GM19455 (cell line): ENCODE data around the gene KIAA0753.

ENCODE experiments used
- ATAC-seq: cut with Tn5 transposase; IDR thresholded peaks from one replicate; pipeline ENCODE4 v1.9.1; 2021; ENCODE audit not compliant: unreplicated experiment

KIAA0753 gene

GRCh38 chr17:6572972-6573370 is 67.5 kb downstream of the KIAA0753 start:
- ATAC-seq: no peak

DNA sequence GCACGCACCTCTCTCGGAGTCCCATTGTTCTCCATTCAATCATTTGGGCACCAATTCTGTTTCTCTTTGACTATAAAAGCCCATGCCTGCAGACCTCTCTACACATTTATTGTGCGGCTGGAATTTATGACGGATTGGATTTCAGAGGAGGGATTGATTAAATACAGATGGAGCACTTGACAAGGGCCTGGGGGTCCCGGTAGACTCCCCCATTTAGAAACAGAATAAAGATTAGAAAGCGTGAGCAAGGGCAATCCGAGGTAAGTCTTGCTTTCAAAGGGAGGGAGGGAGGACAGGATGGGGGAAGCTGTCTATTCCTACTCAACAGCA is 69.1 kb downstream of the KIAA0753 start:
- ATAC-seq: no peak

- no peak for ATAC-seq
Observed at GRCh38 chr17:6570731-6571451, 69.6 kb downstream of the KIAA0753 start.

- no peak for ATAC-seq
Observed at GRCh38 chr17:6569370-6570285, 70.9 kb downstream of the KIAA0753 start.

GRCh38 chr17:6568184-6568758 is 72.2 kb downstream of the KIAA0753 start:
- ATAC-seq: no peak

DNA sequence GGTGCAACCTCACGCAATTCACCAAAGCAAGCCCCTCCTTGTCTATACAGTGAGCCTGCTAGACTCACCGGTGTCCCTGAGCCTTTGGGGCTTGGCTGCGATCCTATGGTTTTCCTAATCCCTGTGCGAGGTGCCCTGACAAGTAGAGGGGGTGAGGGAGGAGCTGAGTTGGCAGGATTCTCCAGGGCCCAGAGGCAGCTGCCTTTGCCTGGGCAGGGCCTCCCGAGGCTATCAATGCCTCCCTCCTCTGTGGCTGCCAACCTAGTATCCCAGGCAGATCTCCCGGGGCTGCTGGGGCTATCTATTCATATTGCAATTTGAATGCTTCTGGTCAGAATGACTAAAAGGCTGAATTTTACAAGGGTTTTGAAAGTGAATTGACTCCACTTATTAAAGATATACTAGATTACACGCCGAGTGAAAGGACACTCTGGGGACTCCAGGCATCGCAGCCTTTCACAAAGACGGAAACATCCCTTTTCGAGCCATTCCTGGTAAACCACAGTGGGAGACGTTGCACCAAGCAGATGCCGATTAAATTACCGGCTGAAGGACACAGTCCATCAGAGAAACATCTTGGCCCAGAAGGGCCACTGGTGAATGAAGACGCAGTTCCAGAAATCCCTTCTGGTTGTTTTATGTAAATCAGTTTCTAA is 72.9 kb downstream of the KIAA0753 start:
- no peak for ATAC-seq

DNA sequence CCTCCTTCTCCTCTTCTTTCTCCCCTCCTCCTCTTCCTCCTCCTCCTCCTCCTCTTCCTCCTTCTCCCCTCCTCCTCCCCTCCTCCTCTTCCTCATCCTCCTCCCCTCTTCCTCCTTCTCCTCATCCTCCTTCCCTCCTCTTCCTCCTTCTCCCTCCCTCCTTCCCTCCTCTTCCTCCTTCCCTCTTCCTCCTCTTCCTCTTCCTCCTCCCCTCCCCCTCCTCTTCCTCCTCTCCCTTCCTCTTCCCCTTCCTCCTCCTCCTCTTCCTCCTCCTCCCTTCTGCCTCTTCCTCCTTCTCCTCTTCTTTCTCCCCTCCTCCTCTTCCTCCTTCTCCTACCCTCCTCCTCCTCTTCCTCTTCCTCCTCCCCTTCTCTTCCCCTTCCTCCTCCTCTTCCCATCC is 79.1 kb downstream of the KIAA0753 start:
- ATAC-seq: no peak

GRCh38 chr17:6560496-6560895 is 80.0 kb downstream of the KIAA0753 start:
- no peak for ATAC-seq

DNA sequence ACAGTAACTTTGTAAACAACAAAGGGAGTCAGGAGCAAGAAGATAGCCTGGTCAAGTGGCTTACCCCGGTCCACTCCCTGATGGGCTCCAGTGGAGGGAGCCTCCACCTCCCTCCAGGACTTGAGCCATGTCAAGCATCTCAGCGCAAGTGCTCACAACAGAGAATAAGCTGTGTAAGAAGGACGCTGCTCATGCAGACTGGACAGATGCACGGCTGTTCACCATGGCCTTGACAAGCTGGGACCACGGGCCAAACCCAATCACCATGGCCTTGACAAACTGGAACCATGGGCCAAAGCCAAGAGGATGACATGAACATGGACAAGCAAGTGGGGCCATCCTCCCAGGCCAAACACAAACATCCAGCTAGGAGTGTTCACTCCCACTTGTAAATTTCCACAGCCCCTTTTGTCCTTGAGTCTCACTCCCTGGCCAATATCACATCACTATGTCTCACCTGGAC is 80.7 kb downstream of the KIAA0753 start:
- ATAC-seq: no peak

GRCh38 chr17:6558932-6559752 is 81.4 kb downstream of the KIAA0753 start:
- ATAC-seq: no peak

GRCh38 chr17:6558276-6558675 is 82.2 kb downstream of the KIAA0753 start:
- no peak for ATAC-seq

GRCh38 chr17:6557040-6557438 is 83.5 kb downstream of the KIAA0753 start:
- no peak for ATAC-seq

DNA sequence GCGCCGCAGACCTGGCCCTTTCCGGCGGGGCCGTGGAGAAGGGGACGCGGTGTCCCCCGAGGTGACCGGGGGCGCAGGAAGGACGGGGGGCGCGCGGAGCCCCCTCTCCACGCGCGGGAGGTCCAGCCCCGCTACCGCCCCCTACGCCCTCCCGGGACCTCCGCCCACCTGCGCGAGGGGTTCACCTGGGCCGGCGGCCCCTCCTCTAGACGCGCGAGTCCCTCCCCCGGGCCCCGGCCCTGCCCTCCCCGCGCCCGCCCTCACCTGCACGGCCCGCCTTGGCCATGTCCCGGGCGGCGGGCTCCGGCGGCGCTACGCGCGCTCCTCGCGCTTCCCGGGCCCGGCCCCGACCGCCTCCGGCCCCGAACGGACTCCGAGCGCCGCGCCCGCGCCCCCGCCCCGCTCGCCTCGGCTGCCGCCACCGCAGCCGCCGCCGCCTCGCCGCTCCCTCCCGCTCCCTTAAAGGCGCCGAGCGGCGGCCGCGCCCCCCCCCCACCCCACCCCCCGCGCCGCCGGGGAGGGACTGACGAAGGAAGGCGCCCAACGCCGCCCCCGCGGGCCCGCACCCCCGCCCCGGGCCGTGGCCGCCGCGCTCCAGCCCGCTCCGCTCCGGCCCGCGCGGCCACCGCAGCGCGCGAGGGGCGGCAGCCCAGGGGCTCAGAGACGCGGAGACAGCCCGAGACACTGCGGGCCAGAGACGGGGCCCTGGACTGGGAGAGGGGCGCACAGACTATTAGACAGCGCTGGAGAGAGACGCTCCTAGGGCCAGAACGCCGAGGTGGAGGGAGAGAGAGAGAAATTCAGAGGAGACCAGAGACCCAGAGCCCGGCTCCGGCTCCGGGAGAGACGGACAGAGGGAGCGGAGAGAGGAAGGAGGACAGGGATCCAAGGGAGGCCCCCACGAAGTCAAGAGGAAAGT is 84.1 kb downstream of the KIAA0753 start, which contains the start of gene PITPNM3:
PITPNM3 (minus strand) TSS at position 435 of the 919 bp plus-strand sequence; CDS start at position 286, 149 bp downstream.
- no peak for ATAC-seq

DNA sequence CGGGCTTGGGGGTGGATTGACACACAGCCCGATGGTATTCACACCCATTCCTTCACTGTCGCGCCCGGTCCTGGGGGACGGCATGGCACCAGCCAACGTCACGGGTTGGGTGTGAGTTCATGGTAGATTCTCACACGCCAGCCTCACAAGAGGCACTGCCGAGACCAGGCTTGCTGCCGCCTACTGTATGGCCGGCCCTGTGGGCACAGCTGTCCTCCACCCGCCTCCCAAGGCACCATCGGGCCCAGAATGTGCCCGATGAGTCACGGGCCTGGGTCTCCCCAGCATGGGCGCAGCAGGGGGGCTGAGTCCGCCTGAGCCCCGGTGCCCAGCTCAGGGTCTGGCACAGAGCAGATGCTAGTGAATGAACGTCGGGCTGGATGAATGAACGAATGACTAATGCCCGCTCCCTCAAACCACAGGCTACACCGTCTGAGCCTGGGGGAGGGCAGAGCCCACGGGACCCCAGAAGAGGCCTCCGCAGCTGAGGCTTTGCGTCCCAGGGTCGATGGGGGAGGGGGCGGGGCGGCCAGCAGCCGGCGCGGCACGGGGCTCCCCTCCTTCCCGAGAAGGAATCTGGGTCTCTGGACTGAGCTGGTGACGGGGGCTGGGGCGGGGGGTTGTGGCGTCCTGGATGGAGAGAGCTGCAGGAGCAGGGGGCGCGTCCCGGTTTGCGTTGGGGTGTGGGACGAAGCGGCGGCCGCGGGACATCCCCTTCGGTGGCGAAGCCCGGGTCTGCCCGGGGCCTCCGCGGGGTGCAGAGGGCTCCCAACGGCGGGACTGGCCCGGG is 85.0 kb downstream of the KIAA0753 start:
- no peak for ATAC-seq

DNA sequence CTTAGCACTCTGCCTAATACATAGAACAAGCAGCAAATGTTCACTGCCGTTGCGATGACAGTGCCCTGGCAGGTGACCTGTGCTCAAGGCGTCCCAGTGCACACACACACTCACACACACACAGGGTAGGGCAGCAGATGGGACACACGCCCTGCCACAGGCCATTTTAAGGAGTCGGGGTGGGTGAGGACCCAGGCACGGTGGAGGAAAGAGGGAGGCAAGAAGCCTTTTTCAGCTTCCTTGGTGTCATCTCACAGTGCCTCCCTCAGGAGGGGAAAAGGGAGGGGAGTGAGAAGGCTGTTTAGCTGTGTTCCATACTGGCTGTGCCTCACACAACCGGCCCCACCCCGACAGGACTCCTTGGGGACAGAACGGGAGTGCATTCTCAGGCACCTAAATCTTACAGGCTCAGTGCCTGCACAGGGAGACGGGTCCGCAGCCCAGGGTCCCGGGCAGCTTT is 85.6 kb downstream of the KIAA0753 start:
- ATAC-seq: no peak

- ATAC-seq: no peak
Observed at GRCh38 chr17:6554342-6554741, 86.2 kb downstream of the KIAA0753 start.

DNA sequence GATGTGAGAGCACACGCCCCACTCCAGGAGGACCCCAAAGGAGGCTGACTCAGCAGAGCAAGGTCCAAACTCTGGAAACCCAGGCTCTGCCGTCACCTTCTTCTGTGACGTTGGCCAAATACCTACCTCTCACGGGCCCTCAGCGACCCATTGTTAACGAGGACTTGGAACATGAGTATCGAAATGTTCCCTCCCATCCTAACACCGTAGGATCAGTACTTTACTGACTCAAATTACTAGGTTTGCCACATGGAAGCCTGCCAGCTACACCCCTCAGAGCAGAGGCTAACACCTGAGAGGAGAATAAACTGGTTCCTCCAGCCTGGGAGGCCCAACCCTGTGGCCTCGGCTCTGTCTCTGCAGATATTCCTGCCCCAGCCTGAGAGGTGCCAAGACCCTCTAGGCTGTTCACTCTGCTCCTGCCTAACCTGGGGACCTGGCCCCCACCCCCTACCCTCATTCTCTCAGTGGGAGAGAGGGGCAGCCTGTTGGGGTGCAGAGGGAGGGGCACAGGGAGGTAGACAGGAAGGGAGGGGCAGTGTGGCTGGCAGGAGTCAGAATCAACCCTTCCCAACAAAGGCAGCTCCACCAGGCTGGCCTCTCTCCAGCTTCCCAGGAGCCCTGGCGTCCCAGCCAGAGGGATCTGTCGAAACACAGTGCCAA is 88.5 kb downstream of the KIAA0753 start:
- no peak for ATAC-seq

GRCh38 chr17:6551356-6551755 is 89.2 kb downstream of the KIAA0753 start:
- no peak for ATAC-seq
